Activated CD4-positive, alpha-beta T cell treated with anti-CD3 and anti-CD28 coated beads for 48 hours (primary cell): ENCODE data around the gene TRABD2A.

ENCODE experiments used
- DNase-seq: peaks from one replicate; pipeline ENCODE4 v3.0.0-alpha.2; 2020

TRABD2A gene

DNA sequence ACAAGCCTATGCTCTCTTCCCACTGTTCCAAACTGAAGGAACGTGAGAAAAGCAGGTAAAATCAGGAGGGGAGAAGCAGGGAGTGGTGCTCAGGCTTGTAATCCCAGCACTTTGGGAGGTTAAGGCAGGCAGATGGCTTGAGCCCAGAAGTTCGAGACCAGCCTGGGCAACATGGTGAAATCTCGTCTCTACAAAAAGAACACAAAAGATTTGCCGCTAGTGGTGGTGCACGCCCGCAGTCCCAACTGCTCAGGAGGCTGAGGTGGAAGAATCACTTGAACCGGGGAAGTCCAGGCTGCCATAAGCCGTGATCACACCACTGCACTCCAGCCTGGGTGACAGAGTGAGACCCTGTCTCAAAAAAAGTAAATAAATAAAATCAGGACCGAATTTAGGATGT is 23.3 kb upstream of the TRABD2A start:
- no peak for DNase-seq

GRCh38 chr2:84902526-84902925 is 21.6 kb upstream of the TRABD2A start:
- no peak for DNase-seq

DNA sequence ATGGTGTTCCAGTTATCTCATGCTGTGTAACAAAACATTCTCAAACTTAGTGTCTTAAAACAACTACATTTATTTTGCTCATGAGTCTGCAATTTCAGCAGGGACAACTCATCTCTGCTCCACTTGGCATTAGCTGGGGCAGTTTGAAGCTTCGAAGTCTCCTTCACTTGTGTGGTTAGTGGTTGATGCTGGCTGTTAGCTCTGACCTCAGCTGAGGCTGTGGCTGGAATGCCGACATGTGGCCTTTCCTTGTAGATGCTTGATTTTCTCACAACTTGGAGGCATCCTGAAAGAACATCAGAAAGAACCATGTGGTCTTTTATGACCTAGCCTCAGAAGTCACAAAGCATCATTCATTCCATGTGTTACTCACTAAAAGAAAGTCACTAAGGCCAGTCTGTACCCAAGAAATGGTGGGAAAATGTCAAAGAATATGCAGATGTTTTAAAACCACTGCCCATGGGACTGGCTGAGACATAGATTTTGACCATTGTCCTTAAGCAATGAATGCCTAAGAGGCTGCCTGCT is 20.8 kb upstream of the TRABD2A start:
- DNase-seq, result no peak

GRCh38 chr2:84900971-84901370 is 20.1 kb upstream of the TRABD2A start:
- DNase-seq, result no peak

GRCh38 chr2:84899304-84900204 is 18.7 kb upstream of the TRABD2A start:
- DNase-seq, result no peak

- no peak for DNase-seq
These were observed 16.9 kb upstream of the TRABD2A start for GRCh38 chr2:84897773-84898172.

- no peak for DNase-seq
These were observed 15.7 kb upstream of the TRABD2A start for GRCh38 chr2:84896567-84896966.

DNA sequence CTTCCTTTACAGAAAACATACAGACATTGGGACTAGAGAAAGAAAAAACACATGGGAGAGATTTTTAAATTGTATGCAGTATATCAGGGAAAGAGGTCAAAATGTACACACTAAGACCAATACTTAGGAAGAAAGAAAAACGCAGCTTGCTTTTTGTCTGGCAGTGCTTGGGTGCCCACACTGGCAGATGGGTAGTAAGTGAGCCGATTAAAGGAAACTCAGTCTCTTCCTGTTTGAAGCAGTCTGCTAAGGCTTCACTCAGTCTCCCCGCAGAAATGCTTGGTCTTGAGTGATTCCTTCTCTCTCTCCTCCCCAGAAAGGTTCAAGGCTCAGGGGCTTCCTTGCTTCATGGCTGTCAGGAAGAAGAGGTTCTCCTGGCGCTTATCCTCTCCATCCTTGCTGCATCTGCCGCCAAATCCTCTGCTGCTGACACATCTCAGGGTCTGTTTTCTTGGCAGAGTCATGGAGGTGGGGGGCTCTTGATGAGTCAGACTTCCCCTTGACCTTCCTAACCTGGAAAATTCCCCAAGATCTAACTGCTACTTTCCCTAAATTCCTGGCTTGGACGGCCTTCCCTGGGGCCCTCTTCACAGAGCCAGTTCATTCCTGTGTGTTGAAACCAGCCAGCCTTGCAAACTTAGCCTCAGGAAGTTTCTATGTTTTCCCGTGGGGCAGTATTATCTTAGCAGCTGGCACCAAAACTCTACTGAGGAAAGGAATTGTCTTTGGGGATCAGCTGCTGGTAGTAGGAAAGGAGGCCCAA is 14.1 kb upstream of the TRABD2A start:
- no peak for DNase-seq

- DNase-seq, result no peak
These were observed 13.3 kb upstream of the TRABD2A start for GRCh38 chr2:84894131-84894586.

GRCh38 chr2:84891355-84892010 is 10.6 kb upstream of the TRABD2A start:
- DNase-seq, result no peak

DNA sequence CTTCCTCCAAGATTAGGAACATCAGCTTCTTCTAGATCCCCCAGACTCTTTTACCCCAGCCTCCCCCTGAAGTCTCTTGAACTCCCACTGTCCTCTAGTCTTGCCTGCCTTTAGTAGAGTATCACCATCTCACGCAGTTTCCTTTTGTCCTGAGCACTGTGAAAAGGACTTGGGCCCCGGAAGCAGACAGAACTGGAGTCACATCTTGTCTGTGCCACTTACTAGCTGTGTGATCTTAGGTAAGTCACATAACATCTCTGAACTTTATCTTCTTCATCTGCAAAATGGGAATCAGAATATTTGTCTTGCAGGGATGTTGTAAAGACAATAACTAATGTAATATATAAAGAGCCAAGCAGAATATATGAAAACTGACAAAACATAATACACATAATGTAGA is 8.4 kb upstream of the TRABD2A start:
- no peak for DNase-seq

GRCh38 chr2:84888401-84889276 is 7.8 kb upstream of the TRABD2A start:
- peak; percentile 60 for DNase-seq

- no peak for DNase-seq
These were observed 5.9 kb upstream of the TRABD2A start for GRCh38 chr2:84886791-84887190.

DNA sequence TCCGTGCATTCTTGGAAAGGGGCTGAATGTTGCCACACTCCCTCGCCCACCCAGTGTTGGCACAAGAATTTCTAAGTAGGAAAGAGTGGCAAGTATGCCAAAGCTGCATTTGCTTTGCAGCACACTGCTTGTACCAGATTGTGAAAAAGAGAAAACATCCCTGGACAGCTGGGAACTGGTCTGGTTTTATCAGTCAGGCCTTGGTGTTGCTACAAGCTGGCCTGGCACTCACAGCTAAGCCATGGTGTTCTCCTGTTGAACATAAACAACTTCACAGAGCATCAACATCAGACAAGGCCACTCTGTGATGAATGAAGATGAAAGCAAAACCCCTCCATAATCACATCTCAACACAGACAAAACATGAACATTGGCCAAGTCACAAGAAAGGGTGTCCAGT is 4.2 kb upstream of the TRABD2A start:
- peak; percentile 3 for DNase-seq

- no peak for DNase-seq
These were observed 3.6 kb upstream of the TRABD2A start for GRCh38 chr2:84884449-84884848.

DNA sequence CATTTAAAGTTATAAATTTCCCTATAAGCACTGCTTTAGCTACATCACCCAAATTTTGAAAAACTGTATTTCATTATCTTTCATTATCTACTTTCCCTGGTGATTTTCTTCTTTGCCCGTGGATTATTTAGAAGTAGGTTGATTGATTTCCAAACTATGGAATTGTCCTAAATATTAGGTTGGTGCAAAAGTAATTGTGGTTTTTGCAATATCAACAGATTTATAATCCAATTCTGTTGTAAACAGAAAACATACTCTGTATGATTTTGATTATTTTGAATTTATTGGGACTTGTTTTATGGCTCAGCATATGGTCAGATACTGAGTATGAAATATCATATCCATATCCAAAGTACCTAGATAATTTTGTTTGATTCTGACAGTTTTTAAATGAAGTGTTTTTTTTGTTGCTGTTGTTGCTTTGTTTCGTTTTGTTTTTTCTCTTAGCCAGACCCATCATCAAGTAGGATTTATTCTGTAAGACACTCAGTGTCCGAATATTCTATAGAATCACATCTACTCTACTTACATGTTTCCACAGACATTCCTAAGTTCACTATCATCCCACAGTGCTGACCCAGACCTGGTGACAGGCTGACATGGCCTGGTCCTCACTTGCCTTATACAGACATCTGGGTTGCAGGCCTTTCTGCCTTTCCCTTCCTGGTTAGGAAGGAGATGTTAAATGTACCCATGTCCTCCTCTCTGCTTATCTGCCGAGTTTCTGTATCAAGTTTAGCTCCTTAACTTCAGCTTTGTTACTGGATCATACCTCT is 2.1 kb upstream of the TRABD2A start:
- DNase-seq, result peak; percentile 1

- no peak for DNase-seq
These were observed 1.5 kb upstream of the TRABD2A start for GRCh38 chr2:84882414-84882738.

- peak; percentile 94 for DNase-seq
These were observed 913 bp upstream of the TRABD2A start for GRCh38 chr2:84881581-84882413.

GRCh38 chr2:84880395-84880644 is 564 bp downstream of the TRABD2A start:
- no peak for DNase-seq

- DNase-seq, result peak; percentile 59
These were observed 1.1 kb downstream of the TRABD2A start for GRCh38 chr2:84879584-84880394.
